Airway epithelial cell (primary cell): Measurements from ENCODE around the gene ANKRD52. TPM values are rescaled to one million over a fixed set of nuclear protein-coding genes. Genes with fewer than 3 reads are reported as not detected.

Experiments used
- total RNA-seq: library from RNA; depleted of rRNA; stranded (reverse); fragments of >200 nt; gene quantifications from 2 replicates; pipeline ENCODE4 v1.2.3, GENCODE V29; 2015

The ANKRD52 gene
- 12.4 and 18.3 TPM in 2 replicates for total RNA-seq

GRCh38 chr12:56258068-56258819, at the start of gene ANKRD52:
TSS of gene ANKRD52 (minus strand) at chr12:56258384. CDS start at chr12:56258269, 115 bp downstream.

DNA sequence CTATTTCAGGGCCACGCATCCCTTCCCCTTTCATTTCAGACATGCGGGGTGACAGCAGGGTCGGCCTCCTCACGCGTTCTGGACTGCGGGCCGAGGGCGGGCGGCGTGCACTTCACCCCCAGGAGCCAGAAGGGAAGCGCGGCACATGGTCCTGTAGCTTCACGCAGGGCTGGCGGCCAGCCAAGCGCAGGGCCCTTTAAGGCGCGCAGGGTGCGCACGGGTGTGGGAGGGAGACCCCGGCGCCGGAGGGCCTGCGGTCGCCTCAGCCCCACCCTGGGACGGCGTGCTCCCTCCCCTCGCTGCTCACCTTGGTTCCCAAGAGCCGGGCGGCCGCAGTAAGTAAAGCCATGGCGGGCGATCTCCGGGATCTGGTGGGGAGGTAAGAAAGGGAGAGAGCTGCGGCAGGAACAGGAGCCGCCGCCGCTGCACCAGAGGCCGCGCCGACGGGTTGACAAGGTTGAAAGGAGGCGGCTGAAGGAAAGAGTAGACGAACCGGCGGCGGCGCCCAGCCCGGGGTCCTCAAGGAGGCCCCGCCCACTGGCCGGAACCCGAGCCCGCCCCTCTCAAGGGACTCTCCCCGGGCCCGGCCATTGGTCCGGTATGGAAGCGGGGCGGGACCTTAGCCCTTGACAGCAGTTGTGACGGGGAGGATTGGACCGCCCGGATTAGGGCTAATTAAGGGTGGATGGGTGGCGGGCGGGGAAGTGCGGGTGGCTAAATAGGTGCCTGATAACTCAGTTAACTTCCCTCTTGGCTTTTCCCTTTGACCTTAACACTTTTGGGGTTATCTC, 41.9 kb upstream of the ANKRD52 start, which contains the start of gene CS:
CS (minus strand) TSS at position 478 of the 791 bp plus-strand sequence; CDS start at position 349, 129 bp downstream.

GRCh38 chr12:56266693-56267442, 8.7 kb upstream of the ANKRD52 start, which contains the start of gene COQ10A:
TSS of gene COQ10A (plus strand) at chr12:56266942. CDS start at chr12:56267119, 177 bp downstream.

GRCh38 chr12:56229916-56230431, 28.2 kb downstream of the ANKRD52 start, which contains the start of gene SLC39A5:
TSS of gene SLC39A5 (plus strand) at chr12:56230051. CDS start at chr12:56231275, 1,224 bp downstream.

GRCh38 chr12:56224102-56224701, 34.0 kb downstream of the ANKRD52 start, which contains the start of gene NABP2:
TSS of gene NABP2 (plus strand) at chr12:56224342. CDS start at chr12:56224857, 515 bp downstream.

DNA sequence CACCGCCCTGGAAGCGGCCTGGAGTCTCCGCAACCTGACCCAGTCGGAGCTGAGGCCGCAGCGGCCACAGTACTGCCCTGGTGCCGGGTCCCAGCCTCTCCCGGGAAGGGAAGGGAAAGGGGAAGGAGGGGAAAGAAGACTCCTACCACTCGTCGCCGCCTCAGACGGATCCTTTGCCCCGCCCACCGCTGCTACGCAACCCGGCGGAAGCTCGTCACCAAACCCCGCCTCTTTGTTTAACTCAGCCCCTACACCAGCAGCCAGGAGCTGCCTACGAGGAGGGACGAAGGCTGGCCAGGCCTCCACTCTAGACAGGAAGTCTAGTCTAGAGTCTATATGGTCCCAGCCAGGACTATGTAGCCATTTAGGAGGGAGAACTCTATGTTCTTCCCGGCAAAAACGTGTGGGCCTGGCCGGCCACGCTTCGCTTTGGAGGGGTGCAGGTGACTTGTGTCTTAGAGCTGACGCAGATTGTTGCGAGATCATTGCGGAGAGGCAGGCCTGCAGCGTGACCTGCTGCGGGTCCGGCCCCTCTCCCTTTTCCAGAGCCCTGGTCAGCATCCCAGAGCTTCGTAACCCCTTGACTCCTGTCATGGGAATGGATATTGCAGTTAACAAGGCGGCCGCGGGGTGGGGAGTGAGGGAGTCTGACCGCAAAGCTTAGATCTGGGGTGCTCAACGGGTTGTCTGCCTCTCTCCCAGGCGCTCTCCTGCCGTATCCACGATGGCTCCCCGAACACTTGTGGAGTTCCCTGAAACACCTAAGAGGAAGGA, 36.2 kb downstream of the ANKRD52 start, which contains the start of gene RNF41:
RNF41 (minus strand) TSS at position 166 of the 774 bp plus-strand sequence. CDS start 7,875 bp downstream, outside the sequence.

GRCh38 chr12:56189099-56189917, 68.9 kb downstream of the ANKRD52 start, which contains the start of gene SMARCC2:
TSS of gene SMARCC2 (minus strand) at chr12:56189483. CDS start at chr12:56189461, 22 bp downstream.

Other genes starting within 250 kb of the ANKRD52 start
- gene IKZF4, start 237.3 kb downstream of the ANKRD52 start, total RNA-seq, result 2.2 and 4.6 TPM in 2 replicates
- 1,471 and 1,883 TPM in 2 replicates for gene RPS26, start 216.5 kb downstream of the ANKRD52 start, total RNA-seq
- gene ERBB3, start 178.2 kb downstream of the ANKRD52 start, total RNA-seq, result 22.6 and 36.5 TPM in 2 replicates
- 322 and 323 TPM in 2 replicates for gene PA2G4, start 153.8 kb downstream of the ANKRD52 start, total RNA-seq
- gene RPL41, start 141.8 kb downstream of the ANKRD52 start, total RNA-seq, result 4,695 and 6,389 TPM in 2 replicates
- 0.98 and 2.2 TPM in 2 replicates for gene ZC3H10, start 140.1 kb downstream of the ANKRD52 start, total RNA-seq
- 152 and 202 TPM in 2 replicates for gene ESYT1, start 130.1 kb downstream of the ANKRD52 start, total RNA-seq
- 56.0 and 95.3 TPM in 2 replicates for gene MYL6B, start 105.8 kb downstream of the ANKRD52 start, total RNA-seq
- gene MYL6, start 100.0 kb downstream of the ANKRD52 start, total RNA-seq, result 1,958 and 2,366 TPM in 2 replicates
- 22.7 and 28.4 TPM in 2 replicates for gene SMARCC2, start 68.9 kb downstream of the ANKRD52 start, total RNA-seq
- gene RNF41, start 36.5 kb downstream of the ANKRD52 start, total RNA-seq, result 32.7 and 36.3 TPM in 2 replicates
- 43.2 and 50.9 TPM in 2 replicates for gene NABP2, start 34.0 kb downstream of the ANKRD52 start, total RNA-seq
- gene SLC39A5, start 28.3 kb downstream of the ANKRD52 start, total RNA-seq, result not detected in 2 replicates
- 7.8 and 18.3 TPM in 2 replicates for gene COQ10A, start 8.6 kb upstream of the ANKRD52 start, total RNA-seq
- 111 and 144 TPM in 2 replicates for gene CS, start 41.9 kb upstream of the ANKRD52 start, total RNA-seq
- gene CNPY2, start 57.6 kb upstream of the ANKRD52 start, total RNA-seq, result 78.9 and 88.9 TPM in 2 replicates
- gene PAN2, start 75.6 kb upstream of the ANKRD52 start, total RNA-seq, result 12.6 and 15.4 TPM in 2 replicates
- gene IL23A, start 80.5 kb upstream of the ANKRD52 start, total RNA-seq, result 0.92 TPM in 1 of 2 replicates, not detected in the other
- 36.3 and 37.5 TPM in 2 replicates for gene STAT2, start 101.7 kb upstream of the ANKRD52 start, total RNA-seq
- not detected in 2 replicates for gene APOF, start 104.5 kb upstream of the ANKRD52 start, total RNA-seq
- 14.2 and 17.8 TPM in 2 replicates for gene TIMELESS, start 191.0 kb upstream of the ANKRD52 start, total RNA-seq
- not detected in 2 replicates for gene MIP, start 196.3 kb upstream of the ANKRD52 start, total RNA-seq
- 1.9 and 2.0 TPM in 2 replicates for gene SPRYD4, start 210.2 kb upstream of the ANKRD52 start, total RNA-seq
- 4.2 and 6.0 TPM in 2 replicates for gene GLS2, start 229.8 kb upstream of the ANKRD52 start, total RNA-seq